Measurements from ENCODE around the gene HOXC5. TPM values are rescaled to one million over a fixed set of nuclear protein-coding genes. Genes with fewer than 3 reads are reported as not detected.
A peak's percentile ranks its signal among the peaks of the same experiment; 100 is the strongest.

Gene HOXC5
- total and polyA plus RNA-seq, 8 donors, result 0.25 to 1.3 TPM; not detected in 6

DNA sequence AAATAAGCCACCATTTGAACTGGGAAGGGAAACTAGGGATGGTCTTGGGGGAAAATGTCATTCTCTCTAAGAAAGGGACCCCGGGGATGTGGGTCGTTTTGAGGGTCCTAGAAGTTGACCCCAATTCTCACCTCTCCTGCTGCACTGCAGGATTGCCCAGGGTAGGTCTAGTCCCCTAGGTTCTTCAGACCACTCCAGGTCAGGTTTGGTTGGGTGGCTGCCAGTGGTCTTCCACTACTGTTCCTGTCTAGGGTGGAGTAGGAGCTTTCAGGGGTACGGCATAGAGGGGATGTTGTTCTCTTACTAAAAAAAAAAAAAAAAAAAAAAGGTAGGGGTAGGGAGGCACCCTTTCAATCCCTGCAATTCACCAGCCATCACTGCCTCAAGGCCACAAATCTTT is 16.8 kb upstream of the HOXC5 start:
- H3K27me3 ChIP-seq, result peaks cover 40 to 100% (median 97%) of the 10 kb centered on the region in 3 donors
- no peak for TF ChIP-seq POLR2A (IDR thresholded peaks at IDR 0.05)
- no peak for TF ChIP-seq EP300 (IDR thresholded peaks at IDR 0.05)
- TF ChIP-seq, protein P1, sequence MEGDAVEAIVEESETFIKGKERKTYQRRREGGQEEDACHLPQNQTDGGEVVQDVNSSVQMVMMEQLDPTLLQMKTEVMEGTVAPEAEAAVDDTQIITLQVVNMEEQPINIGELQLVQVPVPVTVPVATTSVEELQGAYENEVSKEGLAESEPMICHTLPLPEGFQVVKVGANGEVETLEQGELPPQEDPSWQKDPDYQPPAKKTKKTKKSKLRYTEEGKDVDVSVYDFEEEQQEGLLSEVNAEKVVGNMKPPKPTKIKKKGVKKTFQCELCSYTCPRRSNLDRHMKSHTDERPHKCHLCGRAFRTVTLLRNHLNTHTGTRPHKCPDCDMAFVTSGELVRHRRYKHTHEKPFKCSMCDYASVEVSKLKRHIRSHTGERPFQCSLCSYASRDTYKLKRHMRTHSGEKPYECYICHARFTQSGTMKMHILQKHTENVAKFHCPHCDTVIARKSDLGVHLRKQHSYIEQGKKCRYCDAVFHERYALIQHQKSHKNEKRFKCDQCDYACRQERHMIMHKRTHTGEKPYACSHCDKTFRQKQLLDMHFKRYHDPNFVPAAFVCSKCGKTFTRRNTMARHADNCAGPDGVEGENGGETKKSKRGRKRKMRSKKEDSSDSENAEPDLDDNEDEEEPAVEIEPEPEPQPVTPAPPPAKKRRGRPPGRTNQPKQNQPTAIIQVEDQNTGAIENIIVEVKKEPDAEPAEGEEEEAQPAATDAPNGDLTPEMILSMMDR (IDR thresholded peaks at IDR 0.05), result no peak
- TF ChIP-seq POLR2AphosphoS5 (IDR thresholded peaks at IDR 0.05), result no peak
- H3K4me3 ChIP-seq, result no peak overlapping the region
- intact Hi-C loops (cut with DNase I; ENCODE audit: low total_unique reads), result no loop called here
- no peak for DNase-seq
- 4 to 19% (median 9%) methylated on average over 3 of the region's 3 CpGs for WGBS, 5 donors
- no peak overlapping the region for H3K27ac ChIP-seq
- peaks cover 0 to 5% (median 0%) of the 10 kb centered on the region in 4 donors for H3K9me3 ChIP-seq
- H3K36me3 ChIP-seq, result no peaks in the 10 kb centered on the region
- peaks cover 28 to 59% (median 47%) of the 10 kb centered on the region in 4 donors for H3K4me1 ChIP-seq

DNA sequence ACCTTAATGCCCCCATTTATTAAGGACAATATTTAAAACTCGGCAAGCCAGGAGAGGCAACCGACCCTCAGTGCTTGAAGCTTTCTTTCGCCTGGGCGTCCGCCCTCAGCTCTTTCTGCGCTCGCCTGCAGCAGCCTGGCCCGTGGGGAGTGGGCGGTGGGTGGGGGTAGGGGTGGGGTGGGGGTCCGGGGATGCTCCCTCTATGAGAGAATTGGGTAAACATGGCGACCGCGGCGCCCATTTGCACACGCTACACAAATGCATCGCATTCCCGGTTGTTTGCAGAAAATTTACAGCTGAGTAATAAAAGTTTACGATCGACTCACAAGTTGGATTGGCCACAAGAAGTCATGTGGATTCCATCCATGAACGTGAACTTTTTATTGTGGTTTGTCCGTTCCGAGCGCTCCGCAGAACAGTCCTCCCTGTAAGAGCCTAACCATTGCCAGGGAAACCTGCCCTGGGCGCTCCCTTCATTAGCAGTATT is 16.3 kb upstream of the HOXC5 start:
- Histone ChIP-seq H3K27me3 (peaks cover 40 to 100% (median 97%) of the 10 kb centered on the region in 3 donors), H3K9me3 (peaks cover 0 to 5% (median 0%) of the 10 kb centered on the region in 4 donors), H3K27ac (no peak overlapping the region), H3K4me1 (peaks cover 28 to 55% (median 45%) of the 10 kb centered on the region in 4 donors), H3K4me3 (peak overlapping the region in 1 of 4 donors; percentile 55), H3K36me3 (no peaks in the 10 kb centered on the region)
- peak in 1 of 2 donors; percentile 37 for DNase-seq
- intact Hi-C loops (cut with DNase I; ENCODE audit: low total_unique reads), result no loop called here
- no peak for TF ChIP-seq POLR2A (IDR thresholded peaks at IDR 0.05)
- no peak for TF ChIP-seq POLR2AphosphoS5 (IDR thresholded peaks at IDR 0.05)
- TF ChIP-seq, protein P1 (IDR thresholded peaks at IDR 0.05), result no peak
- TF ChIP-seq EP300 (IDR thresholded peaks at IDR 0.05), result no peak
- 4 to 9% (median 7%) methylated on average over 22 to 25 of the region's 25 CpGs for WGBS, 5 donors

DNA sequence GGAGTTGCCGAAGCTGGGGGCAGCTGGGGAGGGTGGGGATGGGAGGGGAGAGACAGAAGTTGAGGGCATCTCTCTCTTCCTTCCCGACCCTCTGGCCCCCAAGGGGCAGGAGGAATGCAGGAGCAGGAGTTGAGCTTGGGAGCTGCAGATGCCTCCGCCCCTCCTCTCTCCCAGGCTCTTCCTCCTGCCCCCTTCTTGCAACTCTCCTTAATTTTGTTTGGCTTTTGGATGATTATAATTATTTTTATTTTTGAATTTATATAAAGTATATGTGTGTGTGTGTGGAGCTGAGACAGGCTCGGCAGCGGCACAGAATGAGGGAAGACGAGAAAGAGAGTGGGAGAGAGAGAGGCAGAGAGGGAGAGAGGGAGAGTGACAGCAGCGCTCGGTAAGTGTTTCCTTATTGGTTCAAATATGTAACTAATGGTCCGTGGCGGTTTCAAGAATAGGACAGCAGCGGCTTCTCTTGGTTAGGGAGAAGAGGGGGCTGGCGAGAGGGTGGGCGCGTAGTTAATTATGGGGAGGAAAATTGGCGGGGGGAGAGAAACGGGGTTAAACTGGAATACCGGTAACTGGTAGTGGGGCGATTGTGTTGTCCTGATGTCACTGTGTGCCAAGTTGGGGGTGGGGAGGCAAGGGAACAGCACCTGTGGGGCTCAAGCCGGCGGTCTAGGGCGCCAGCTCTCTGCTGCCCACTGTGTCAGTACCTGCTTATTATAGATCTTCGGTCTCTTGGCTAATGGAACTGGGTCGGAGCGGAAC is 15.6 kb upstream of the HOXC5 start:
- H3K9me3 ChIP-seq, result peaks cover 0 to 5% (median 0%) of the 10 kb centered on the region in 4 donors
- no peaks in the 10 kb centered on the region for H3K36me3 ChIP-seq
- peaks cover 40 to 100% (median 98%) of the 10 kb centered on the region in 3 donors for H3K27me3 ChIP-seq
- WGBS, 5 donors, result 3 to 9% (median 5%) methylated on average over 24 of the region's 24 CpGs
- no peak for TF ChIP-seq EP300 (IDR thresholded peaks at IDR 0.05)
- TF ChIP-seq, protein P1 (IDR thresholded peaks at IDR 0.05), result no peak
- TF ChIP-seq POLR2A (IDR thresholded peaks at IDR 0.05), result no peak
- TF ChIP-seq POLR2AphosphoS5 (IDR thresholded peaks at IDR 0.05), result no peak
- DNase-seq, result no peak
- H3K27ac ChIP-seq, result peak overlapping the region in 1 of 5 donors; percentile 66
- intact Hi-C loops (cut with DNase I; ENCODE audit: low total_unique reads), result no loop called here
- H3K4me3 ChIP-seq, result peak overlapping the region; percentile 43 to 55 (median 46)
- peaks cover 28 to 54% (median 44%) of the 10 kb centered on the region in 4 donors for H3K4me1 ChIP-seq

DNA sequence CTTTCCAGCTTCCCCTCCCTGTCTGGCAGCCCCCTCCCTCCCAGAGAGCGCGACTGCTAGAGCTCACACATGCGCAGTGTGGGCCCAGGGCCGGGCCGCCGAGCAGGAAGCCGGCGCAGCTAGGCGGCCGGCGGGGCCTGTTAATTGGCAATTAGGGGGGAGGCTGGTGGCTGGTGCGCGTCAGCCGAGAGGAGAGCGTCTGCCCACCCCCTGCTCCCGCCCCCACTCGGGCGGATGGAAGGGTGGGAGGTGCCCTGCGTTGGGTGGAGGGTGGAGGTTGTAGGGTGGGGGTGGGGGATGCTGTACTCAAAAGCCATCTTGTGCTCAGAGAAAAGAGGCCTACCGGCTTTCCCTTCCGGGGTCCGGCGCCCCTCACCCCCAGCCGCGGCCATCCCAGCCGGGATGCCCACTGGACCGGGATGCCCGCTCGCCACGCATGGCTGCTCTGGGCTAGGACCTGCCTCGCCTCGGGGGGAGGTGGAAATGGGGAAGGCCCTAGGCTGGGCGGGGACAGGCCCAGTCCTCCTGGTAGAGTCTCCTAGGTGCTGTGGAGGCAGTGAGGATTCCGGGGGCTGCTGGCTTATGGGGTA is 14.9 kb upstream of the HOXC5 start:
- H3K27me3 ChIP-seq, result peaks cover 35 to 100% (median 98%) of the 10 kb centered on the region in 3 donors

More for the DNA sequence above, 14.9 kb upstream of the HOXC5 start:
- H3K27ac ChIP-seq, result peak overlapping the region in 2 of 5 donors; percentile 11 to 66
- peak overlapping the region; percentile 43 to 55 (median 46) for H3K4me3 ChIP-seq
- peak; percentile 67 to 91 for DNase-seq
- no peaks in the 10 kb centered on the region for H3K36me3 ChIP-seq
- intact Hi-C loops (cut with DNase I; ENCODE audit: low total_unique reads), result no loop called here
- TF ChIP-seq EP300 (IDR thresholded peaks at IDR 0.05) (no peak), POLR2AphosphoS5 (IDR thresholded peaks at IDR 0.05) (peak in 1 of 3 donors; percentile 36), POLR2A (IDR thresholded peaks at IDR 0.05) (no peak)
- H3K4me1 ChIP-seq, result peaks cover 28 to 54% (median 44%) of the 10 kb centered on the region in 4 donors
- H3K9me3 ChIP-seq, result peaks cover 0 to 5% (median 0%) of the 10 kb centered on the region in 4 donors
- 0 to 20% (median 4%) methylated on average over 2 to 34 of the region's 34 CpGs for WGBS, 5 donors
